Stimulated activated CD4-positive, alpha-beta T cell treated with anti-CD3 and anti-CD28 coated beads, TNF-alpha, amount 100 ng/mL, for 4 hours (primary cell): ENCODE measurements around the gene IGFL3.
"Not testable (repeated sequence)": the region's sequence is repeated elsewhere in the genome, so short reads cannot be mapped to it uniquely, and the experiment has no call there.

ENCODE experiments used
- DNase-seq, 3 experiments: peaks; one replicate each; pipeline ENCODE4 v3.0.0-alpha.2; 2020; ENCODE audit warnings: low read depth in 3 of 3

Gene IGFL3

DNA sequence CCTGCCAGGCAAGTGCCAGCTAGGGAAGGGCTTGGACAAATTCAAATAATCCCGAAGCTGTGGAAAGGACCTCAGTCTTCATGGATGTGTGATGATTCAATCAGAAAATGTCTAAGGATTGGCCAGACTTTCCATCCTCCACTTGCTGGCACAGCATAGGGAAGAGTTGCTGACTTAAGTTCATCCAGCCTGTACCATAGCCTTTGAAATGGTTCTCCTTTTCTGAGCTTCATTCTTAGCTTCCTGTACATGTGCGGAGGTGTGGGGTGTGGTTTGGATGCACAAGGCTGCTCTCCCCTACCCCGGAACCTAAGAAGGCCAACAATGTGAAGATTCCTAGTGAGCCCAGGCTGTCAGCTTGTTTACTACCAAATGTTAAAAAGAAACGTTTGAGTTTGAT is 959 bp upstream of the IGFL3 start:
- DNase-seq = no peak

- DNase-seq = no peak
Measured at GRCh38 chr19:46118136-46118535, 6.4 kb downstream of the IGFL3 start.

DNA sequence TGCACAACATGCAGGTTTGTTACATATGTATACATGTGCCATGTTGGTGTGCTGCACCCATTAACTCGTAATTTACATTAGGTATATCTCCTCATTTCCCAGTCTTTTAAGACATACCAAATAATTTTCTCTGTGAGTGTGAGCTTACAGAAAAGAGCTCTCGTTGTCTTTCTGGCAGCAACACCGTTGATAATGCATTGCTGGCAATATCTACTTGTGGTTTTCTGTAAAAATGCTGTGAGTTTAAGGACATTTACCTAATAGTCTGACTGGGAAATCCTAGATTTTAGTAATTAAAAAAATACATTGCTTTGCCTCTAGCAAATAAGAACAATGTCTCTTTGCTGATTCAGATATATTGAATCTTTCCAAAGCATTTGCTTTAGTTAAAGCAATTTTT is 8.4 kb downstream of the IGFL3 start:
- no peak for DNase-seq

GRCh38 chr19:46115396-46116106 is 8.9 kb downstream of the IGFL3 start:
- no peak for DNase-seq

- DNase-seq = no peak
Measured at GRCh38 chr19:46113726-46114125, 10.8 kb downstream of the IGFL3 start.

DNA sequence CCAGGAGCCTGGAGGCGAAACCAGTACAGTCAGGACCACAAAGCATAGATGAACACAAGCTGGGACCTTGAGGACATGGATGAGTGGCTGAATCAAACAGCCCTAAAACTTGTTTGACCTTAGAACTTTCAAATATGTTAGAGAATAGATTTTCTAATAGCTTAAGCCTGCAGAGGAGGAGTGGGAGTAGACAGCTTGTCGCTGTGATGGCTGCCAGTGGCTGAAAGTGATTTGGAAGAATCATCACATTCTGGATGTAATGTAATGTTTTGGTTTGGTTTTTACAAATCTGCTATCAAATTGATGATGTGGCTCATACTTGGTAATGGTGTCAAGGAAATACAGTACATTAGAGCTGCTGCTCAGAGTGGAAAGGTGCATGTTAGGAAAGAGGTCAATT is 12.0 kb downstream of the IGFL3 start:
- DNase-seq = no peak

- no peak for DNase-seq
Measured at GRCh38 chr19:46111376-46111775, 13.1 kb downstream of the IGFL3 start.

DNA sequence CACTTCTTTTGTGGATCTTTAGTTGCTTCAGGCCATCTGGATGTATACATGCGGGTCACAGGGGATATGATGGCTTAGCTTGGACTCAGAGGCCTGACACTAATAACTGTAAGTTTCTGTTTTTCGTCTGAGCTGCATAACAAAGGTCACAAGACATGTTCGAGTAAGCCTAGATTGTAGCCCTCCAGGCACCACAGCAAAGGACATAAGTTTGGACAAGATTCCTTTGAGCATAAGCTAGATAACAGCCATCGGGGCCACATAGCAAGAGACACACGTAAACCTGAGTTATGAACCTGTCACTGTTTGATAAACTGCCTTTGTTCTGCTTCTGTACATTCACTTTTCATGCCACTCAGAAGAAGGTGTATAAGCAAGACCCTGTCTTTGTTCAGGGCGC is 14.6 kb downstream of the IGFL3 start:
- no peak for DNase-seq

- no peak for DNase-seq
Measured at GRCh38 chr19:46107371-46107770, 17.1 kb downstream of the IGFL3 start.

DNA sequence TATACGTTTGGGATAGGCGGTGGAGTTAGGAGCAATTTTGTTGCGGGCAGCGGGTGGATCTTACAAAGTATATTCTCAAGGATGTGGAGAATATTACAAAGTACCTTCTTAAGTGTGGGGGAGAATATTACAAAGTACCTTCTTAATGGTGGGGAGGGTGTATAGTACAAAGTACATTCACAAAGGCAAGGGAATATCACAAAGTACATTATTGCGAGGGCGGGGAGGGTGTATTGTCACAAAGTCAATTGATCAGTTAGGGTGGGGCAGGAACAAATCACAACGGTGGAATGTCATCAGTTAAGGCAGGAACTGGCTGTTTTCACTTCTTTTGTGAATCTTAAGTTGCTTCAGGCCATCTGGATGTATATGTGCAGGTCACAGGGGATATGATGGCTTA is 22.2 kb downstream of the IGFL3 start:
- DNase-seq = not testable (repeated sequence)

GRCh38 chr19:46101293-46101692 is 23.2 kb downstream of the IGFL3 start:
- DNase-seq = no peak

- no peak for DNase-seq
Measured at GRCh38 chr19:46100344-46100743, 24.1 kb downstream of the IGFL3 start.

DNA sequence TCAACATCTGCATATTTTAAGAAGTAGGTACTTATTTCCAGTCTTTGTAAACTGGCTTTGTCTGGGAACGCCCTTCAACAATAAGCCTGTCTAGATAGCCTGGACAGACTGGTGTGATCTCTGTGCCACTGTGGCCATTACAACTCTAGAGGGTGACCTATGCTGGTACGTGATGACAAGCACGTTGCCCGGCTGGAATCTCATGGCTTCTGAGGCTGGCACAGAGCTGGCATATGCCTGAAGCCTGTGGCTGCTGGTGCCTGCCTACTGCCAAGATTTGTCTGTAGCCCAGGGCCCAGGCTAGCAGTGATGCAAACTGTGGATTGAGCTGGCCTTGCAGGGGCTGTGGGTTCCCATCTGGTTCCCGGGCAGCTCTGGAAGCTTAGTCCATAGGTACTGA is 34.0 kb downstream of the IGFL3 start:
- DNase-seq = no peak

DNA sequence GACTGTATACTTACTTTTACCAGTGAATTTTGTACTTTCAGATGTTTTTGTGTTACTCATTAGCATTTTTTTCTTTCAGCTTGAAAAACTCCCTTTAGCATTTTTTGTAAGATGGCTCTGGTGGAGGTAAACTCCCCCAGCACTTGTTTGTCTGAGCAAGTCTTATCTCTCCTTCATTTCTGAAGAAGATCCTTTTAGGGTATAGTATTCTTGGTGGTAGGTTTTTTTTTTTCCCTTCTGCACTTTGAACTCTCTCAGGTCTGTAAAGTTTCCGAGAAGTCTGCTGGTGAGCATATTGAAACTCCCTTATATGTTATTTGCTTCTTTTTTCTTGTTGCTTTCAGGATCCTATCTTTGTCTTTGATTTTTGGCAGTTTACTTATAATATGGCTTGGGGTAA is 35.1 kb downstream of the IGFL3 start:
- DNase-seq = no peak

GRCh38 chr19:46088101-46088500 is 36.4 kb downstream of the IGFL3 start:
- DNase-seq = no peak

DNA sequence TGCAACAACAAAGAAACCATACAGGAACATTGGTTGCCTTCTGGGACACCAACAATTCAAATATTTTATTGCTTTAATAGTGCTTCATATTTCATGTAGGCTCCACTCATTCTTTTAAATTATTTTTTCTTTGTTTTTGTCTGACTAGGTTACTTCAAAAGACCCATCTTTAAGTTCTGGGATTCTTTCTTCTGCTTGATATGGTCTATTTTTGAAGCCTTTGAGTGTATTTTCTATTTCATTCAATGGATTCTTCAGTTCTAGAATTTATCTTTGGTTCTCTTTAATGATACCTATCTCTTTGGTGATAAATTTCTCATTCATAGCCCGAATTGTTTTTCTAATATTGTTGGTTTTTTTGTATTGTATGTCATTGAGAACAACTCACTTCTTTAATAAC is 38.6 kb downstream of the IGFL3 start:
- DNase-seq = no peak

DNA sequence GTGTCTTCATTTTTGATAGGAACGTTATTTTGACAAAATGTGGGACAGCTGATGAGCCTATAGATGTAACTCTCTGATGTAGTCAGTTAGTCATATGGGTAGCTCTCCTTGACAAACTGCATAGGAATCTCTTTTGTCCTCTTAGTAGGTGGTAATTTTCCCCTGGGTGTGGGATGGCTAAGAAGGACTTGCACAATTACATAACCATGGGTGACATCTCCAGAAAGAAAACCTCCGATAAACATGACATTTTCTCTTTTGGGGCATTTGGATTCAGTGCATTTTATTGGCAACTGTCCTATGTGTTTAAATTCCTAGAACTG is 41.8 kb downstream of the IGFL3 start:
- DNase-seq = no peak

DNA sequence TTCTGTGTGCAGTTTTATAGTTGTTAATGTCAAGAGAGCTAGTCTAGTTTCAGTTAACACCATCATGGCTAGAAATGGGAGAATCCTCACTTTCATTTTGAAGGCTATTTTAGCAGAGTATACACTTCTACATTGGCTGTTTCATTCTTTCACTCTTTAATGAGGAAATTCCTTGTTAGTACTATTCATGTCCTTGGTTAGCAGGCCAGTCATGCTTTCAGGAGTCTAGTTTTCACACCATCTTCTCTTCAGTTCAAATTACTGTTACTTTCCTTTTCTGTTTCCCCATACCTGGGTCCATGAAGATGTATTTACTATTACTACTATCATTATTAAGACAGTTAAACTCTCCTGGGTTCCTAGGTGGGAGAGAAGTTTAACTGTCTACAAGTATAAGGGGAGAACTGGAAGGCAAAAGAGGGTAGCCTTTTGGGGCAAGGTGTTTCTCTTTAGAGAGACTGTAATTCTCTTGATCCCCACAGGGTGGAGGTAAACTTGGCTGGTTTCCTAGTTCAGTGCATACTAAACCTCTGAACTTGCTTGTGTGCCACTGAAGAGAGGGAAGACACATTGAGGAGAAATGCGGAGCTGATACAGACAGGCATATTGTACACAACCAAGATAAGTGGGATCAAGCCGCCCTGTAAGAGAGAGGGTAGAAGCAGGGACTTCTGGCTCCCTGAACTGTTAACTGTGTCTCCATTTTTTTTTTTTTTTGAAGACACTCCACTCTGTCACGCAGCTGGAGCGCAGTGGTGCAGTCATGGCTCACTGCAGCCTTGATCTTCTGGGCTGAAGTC is 42.4 kb downstream of the IGFL3 start:
- DNase-seq = no peak

DNA sequence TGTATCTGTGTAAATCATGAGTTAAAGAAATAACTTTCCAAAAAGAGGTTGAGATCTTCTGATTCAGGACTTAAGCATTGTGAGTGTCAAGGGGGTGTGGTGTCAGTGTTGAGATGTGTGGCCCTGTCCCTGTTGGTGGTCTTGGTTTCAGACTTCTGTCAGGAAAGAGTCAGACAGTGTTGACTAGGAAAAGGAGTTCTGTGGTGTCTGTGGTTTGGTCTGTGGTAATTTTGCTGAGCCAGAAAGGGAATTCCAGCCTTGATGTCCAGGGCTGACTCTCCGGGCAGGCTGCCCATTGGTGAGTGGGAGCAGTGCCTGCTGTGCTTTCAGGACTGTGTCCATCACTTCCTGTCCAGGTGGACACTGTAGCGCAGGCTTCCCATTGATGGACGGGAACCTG is 43.9 kb downstream of the IGFL3 start:
- no peak for DNase-seq

GRCh38 chr19:46079576-46079975 is 44.9 kb downstream of the IGFL3 start:
- no peak for DNase-seq

DNA sequence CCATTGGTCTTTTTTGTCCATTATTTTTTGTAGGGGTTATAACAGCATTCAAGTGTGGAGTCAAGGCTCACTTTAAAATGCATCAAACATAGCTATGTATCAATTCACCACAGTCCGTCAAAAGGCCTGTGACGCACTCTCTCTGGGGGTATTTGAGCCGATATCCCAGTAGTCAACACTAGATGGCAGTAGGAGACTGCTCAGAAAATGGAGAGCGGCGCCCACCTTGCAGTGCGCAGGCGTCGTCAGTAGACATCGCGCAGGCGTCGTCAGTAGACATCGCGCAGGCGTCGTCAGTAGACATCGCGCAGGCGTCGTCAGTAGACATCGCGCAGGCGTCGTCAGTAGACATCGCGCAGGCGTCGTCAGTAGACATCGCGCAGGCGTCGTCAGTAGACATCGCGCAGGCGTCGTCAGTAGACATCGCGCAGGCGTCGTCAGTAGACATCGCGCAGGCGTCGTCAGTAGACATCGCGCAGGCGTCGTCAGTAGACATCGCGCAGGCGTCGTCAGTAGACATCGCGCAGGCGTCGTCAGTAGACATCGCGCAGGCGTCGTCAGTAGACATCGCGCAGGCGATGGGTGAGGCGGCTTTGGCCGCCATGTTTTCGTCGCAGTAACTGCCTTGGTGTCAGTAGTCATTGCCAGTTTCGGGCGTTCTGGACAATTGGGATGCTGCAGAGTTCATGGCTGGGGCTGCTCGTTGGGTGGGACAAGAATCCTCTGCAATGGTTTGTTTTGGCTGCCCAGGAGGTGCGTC is 45.7 kb downstream of the IGFL3 start:
- DNase-seq = not testable (repeated sequence)

GRCh38 chr19:46077815-46078167 is 46.7 kb downstream of the IGFL3 start:
- DNase-seq = no peak
